H4 (cell line): ENCODE results near the gene CD160. TPM values are rescaled to one million over a fixed set of nuclear protein-coding genes. Genes with fewer than 3 reads are reported as not detected.
"Not testable (repeated sequence)": the region's sequence is repeated elsewhere in the genome, so short reads cannot be mapped to it uniquely, and the experiment has no call there.

ENCODE experiments used
- DNase-seq: peaks from one replicate; pipeline ENCODE4 v3.0.0-alpha.2; 2015; ENCODE audit warnings: low spot score
- total RNA-seq: library from RNA; depleted of rRNA; stranded (reverse); fragments of >200 nt; shearing (Covaris generic); gene quantifications from 2 replicates; pipeline ENCODE4 v1.2.3, GENCODE V29; 2014

CD160 gene
- total RNA-seq, 1 experiment from 2014 or later: not detected

DNA sequence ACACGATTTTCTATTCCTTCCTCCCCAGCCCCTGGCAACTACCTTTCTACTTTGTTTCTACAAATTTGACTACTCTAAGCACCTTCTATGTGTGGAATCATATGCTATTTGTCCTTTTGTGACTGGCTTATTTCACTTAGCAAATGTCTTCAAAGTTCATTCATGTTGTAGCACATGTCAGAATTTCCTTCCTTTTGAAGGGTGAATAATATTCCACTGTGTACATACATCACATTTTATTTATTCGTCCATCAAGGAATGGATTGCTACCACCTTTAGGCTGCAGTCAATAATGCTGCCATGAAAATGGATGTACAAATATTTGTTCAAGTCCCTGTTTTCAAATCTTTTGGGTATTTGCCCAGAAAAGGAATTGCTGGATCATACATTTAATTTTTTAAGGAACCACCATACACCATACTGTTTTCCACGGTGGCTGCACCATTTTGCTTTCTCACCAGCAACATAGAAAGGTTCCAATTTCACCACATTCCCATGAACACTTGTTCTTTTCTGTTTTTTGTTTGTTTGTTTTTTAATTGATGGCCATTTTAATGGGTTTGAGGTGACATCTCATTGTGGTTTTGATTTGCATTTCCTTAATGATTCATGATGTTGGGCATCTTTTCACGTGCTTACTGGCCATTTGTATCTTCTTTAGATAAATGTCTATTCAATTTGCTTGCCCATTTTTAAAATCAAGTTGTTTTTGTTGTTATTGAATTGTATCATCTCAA lies 8.8 kb upstream of the CD160 start:
- no peak for DNase-seq

DNA sequence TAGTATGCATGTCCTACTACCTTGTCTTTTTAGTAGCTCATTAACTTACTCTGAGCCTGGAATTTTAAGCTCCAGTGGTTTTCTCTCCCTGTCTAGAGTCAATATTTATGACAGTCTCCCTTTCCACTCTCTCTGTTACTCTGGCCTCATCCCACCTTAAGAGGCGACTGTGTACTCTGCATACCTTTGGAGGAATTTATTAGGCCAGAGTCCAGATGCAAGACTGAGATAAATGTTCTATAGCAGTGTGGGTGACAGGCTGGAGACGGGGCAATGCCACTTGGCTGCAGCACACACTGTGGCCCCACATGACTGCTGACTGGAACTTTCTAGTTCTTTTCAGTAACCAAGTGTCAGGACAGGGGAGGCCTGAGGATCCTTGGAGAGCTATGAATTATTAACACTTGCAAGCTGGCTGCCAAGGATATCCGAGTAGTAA lies 8.1 kb upstream of the CD160 start:
- DNase-seq: no peak

DNA sequence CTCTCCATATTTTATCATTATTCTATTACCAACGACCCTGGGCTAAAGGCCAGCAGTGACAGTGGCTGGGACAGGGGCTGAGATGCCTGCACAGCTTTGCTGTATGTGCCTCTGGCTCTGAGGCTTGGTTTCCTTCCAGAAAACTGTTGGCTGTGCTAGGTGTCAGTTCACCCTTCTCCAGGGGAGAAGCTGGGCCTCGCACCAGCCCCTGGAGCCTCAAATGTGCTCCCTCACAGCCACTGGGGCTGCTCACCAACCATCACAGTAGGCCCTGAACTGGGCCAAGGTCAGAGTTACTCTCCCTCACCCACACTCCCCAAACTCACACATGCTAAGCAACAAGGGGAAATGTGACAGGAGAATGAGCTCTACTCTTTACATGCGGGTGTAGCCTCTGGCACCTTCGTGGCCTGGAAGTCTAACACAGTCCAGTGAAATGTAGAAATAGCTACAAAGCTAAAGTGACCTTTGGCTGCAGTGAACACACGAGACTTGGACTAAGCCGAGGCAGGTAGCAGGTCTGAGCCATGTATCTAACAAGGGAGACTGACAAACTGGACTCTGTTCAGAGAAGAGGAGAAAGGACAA lies 4.7 kb upstream of the CD160 start:
- DNase-seq: no peak

DNA sequence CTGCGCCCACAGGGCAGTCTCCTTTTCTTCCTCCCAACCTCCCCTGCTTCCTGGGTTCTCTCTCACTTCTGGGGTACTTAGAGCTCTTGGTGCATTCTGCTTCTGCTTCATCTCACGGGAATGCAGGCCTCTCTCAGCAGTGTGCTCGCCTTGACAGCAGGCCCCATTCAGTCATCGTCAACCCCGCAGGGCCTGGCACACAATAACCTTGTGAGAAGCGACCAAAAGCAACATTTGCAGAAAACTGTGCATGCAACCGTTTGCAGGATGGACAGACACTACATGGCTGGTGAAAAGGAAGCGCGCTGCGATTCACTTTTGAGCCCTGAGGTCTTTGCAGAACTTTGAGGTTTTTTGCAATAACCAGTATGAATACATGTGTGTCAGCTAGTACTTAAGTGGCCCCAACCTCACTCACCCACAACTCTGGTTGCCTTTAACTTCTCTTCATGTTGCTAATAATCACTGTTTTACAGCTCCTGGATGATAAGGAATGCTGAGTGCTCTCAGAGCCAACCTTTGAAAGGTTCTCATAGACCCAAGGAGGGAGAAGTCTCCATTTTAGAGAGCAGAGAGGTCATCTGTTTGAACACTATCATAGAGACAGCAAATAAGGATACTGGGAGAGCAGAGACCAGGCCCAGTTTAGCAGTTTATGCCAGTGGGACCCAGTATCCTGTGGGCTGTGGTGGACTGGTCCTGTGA lies 2.5 kb upstream of the CD160 start:
- no peak for DNase-seq

DNA sequence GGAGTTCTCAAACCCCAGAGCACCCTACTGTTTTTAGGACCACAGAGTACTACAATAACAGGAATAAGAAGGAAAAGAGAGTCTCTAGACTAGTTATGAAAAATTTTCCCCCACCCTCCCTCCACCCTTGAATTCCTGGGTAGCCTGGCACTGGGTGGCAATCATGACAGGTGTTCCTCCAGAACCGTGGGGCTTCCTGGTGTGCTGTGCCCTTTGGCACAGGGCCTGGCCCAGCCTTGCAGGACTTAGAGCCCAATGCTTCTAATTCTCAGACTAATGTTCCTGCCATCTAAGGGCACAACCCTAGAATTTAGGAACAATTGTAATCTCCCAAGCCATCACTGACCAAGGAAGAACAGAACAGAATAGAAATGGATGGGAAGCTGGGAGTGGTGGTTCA lies 1.5 kb upstream of the CD160 start:
- DNase-seq: no peak

DNA sequence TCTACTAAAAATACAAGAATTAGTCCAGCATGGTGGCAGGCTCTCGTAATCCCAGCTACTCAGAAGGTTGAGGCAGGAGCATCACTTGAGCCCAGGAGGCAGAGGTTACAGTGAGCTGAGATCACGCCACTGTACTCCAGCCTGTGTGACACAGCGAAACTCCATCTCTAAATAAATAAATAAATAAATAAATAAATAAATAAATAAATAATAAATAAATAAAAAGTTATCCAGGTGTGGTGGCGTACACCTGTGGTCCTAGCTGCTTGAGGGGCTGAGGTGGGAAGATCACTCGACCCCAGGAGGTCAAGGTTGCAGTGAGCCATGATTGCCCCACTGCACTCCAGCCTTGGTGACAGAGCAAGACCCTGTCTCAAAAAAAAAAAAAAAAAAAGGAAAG lies 834 bp upstream of the CD160 start:
- DNase-seq: not testable (repeated sequence)

DNA sequence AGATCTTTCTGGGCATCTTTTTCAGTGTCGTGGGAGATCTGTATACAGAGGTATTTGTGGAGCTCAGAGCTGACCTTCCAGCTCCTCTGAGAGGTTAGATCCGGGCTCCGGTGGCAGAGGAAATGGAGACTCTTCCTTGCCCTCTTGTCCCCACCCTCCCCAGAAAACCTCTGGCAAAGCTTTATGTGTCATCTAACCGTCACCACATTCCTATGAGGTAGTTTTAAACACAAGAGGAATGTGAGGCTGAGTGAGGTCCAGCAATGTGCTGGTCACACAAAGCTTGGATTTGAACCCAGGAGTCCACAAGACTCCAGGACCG lies 1.2 kb downstream of the CD160 start:
- DNase-seq: peak; percentile 58

DNA sequence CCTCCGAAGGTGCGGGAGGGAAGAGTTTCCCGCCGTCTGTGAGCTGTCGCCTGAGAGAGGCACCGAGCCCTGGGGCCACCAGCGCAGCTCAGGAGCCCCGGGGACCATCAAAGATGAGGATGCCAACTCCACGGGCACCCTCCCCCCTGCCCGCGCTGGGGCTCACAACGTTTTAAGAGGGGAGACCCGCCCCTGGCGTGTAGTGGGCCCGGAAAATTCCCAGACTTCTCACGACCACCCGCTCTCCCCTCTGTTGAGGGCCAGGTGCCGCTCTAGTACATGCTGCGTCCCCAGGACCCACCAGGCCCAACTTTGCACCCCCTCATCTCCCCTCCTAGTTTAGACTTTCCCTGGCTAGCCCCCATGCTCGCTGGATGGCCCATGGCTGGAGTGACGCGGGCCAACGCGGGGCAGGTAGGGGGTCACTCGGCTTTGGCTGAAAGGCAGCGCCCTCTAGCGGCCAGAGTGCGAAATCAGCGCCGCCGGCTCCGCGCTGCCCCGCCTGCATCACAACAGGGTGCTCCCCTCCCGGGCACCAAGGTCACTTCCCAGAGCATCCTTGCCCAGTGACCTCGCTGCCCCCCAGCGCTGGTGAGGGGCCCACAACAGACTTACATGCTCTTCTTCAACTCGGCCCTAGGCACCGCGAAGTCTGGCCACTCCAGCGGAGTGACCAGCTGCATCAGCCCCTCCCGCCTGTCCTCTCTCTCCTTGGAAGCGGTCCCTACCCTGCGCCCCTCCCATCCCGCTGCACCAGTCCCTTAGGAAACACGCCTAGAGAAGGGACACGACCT lies 1.8 kb downstream of the CD160 start:
- peak; percentile 48 for DNase-seq

DNA sequence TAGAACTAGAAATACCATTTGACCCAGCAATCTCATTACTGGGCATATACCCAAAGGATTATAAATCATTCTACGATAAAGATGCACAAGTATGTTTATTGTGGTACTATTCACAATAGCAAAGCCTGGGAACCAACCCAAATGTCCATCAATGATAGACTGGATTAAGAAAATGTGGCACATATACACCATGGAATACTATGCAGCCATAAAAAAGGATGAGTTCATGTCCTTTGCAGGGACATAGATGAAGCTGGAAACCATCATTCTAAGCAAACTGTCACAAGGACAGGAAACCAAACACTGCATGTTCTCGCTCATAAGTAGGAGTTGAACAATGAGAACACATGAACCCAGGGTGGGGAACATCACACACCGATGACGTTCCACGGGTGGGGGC lies 6.9 kb downstream of the CD160 start:
- DNase-seq: not testable (repeated sequence)

DNA sequence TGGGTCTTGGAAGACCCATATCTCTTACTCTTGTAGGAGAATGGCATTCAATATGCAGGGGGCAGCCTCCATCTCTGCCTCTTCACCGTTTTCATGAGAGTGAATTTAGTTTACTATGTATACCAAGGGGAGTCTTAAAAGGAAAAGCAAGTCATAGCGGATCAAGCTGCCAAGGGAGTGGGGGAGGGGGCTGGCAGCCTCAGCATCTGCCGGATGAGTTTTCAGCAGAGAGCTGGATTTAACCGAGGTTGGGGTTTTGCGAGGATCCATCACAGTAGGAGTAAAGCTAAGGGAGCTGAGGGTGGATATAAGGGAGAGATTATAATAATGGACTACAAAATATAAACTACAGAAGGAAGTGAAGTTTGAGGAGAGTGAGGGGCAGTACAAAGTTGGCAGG lies 9.9 kb downstream of the CD160 start:
- no peak for DNase-seq

DNA sequence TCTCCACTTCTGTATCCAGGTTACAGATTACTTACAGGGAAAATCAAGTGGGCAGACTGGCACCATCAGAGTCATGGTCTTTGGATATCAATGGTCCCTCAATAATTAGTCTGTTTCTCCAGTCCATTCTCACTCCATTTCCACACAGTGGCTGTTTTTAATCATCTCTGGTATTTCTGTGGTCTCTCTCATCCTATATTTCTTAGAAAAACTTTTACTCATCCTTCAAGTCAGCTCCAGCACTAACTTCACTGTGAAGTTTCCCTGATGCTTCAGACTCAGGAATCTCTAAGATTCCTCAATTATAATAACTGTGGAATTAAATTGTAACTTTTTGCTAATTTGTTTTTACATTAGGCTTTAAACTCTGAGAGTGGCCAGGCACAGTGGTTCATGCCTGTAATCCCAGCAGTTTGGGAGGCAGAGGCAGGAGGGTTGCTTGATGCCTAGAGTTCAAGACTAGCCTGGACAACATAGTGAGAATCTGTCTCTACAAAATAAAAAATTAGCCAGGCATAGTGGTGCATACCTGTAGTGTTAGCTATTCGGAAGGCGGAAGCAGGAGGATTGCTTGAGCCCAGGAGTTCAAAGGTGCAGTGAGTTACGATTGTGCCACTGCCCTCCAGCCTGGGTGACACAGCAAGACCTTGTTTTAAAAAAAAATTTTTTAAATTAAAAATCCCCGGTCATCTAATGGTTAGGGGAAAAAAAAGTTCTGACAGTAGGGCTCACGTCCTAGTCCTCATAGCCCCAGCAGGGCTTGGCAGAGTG lies 10.6 kb downstream of the CD160 start:
- no peak for DNase-seq

DNA sequence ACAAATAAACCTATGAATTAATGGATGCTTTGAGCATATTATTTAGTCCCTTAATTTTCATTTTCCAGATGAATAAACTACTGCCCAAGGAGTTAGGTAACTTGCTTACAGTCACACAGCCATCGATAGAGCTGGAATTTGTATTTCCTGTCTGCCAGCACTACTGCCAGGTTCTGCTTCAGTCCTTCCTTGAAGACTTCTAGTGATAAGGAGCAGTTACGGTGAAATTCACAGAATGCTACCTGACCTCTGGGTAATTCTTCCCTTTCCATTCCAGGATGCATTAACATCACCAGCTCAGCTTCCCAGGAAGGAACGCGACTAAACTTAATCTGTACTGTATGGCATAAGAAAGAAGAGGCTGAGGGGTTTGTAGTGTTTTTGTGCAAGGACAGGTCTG lies 11.2 kb downstream of the CD160 start:
- no peak for DNase-seq

DNA sequence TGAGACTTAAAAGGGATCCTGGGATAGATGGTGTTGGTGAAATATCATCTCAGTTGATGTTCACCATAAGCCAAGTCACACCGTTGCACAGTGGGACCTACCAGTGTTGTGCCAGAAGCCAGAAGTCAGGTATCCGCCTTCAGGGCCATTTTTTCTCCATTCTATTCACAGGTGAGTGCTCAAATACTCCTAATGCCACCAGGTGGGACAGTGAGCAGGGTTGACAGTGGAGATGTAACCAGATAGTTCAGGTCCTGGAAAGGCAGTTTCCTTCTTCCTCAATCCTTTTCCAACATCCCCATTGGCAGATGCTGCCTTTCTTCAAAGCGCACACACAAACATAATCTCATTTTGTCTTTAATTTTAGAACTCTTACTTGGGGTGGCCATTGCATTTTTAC lies 11.6 kb downstream of the CD160 start:
- no peak for DNase-seq

DNA sequence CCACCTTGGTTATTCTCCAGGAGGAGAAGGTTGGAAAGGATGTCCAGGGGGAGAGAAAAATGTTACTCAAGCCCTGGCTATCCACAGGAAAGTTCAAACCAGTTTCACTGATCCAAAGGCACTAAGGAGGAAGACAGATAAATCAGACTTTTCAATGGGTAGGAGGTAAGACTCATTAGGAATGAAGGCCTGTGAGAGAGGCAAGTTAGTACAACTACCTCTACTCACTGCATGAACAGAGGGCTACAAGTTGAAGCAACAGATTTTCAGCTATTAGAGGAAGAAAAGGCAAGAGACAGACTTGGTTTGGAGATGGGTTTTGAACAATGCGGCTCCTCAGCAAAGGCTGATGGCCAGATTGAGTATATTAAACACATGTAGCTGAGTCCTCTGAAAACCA lies 16.9 kb downstream of the CD160 start:
- DNase-seq: no peak

DNA sequence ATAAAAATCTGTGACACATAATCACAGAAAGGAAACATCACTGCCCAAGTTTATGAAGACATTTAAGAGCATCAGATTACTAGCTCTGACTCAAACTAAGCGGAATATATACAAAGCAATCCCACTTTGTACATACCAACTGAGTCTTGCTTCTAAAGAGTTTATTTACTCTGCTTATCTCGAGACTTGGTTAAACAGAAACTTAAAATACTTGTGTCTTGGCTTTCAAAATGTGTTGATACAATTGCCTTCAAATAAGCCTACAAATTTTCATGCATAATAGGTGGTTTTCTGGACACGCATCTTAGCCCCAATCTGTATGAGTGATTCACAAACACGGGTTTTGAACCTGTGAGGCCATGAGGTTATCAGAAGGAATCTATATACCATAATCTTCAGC lies 21.0 kb downstream of the CD160 start:
- DNase-seq: peak; percentile 84

DNA sequence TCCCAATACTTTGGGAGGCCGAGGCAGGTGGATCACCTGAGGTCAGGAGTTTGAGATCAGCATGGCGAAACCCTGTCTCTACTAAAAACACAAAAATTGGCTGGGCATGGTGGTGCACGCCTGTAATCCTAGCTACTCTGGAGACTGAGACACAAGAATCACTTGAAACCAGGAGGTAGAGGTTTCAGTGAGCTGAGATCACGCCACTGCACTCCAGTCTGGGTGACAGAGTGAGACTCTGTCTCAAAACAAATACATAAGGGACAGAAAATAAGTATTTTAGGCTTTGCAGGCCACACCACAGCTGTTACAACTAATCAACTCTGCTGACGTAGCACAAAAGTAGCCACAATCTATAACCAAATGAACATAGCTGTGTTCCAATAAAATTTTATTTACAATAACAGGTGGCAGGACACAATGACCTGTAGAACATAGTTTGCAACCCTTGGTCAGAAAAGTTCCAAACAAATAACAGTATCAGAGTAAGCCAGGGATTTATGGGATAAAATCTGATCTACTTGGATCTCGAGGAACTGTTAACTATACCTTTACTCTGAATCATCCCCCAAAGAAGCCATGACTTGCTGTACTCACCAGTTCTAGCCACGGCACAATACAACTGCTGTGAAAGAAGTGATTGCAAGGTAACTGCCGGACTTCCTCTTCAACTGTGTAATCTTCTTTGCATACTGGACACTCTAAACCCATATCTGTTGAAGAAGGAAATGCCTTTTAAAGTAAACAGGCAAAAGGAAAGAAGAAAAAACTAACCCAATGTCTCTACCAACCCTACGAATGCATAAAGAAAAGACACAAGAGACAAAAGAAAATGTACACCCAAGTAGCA lies 28.3 kb downstream of the CD160 start:
- no peak for DNase-seq

DNA sequence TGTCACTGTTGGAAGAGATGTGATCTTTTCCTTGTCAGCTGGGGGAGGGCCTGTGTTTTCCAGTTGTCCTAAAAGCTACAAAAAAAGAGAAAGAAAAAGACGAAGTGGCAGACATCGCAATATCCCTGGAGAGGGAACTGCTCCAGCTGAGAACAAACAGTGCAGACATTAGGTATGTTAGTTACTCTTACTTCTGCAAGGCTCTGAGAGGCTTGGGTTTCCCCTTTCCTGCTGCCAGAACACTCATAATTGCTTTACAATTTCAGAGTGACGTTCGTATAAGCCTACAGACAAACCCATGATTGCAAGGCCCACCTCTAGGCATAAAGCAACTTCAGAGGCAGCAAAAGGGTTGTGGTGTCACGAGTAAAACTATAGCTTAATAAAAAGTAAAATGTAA lies 31.1 kb downstream of the CD160 start:
- DNase-seq: no peak

DNA sequence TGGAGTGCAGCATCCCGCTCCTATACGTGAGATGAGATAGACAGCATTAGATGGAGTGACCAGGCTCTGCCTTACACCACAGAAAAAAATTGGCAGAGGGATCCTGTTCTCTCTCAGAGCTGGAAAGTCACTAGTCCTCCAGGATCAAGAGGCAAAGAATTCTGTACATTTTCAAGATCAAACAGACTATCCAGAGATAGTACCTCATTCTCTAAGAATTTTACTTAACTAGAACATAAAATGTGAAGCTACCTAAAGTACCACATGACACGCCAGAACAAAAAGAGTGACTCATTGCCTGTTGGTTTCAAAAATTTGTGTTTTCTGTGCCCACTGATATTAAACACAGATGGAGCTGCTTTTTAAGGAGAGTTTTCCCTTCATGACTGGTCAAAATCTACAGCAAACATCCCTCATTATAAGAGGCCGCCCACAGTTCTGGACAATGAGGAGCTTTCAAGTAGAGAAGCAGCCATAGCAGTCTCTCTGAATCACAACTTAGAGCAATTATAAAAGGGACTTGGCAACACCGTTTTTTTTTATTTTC lies 32.3 kb downstream of the CD160 start:
- DNase-seq: peak; percentile 70

DNA sequence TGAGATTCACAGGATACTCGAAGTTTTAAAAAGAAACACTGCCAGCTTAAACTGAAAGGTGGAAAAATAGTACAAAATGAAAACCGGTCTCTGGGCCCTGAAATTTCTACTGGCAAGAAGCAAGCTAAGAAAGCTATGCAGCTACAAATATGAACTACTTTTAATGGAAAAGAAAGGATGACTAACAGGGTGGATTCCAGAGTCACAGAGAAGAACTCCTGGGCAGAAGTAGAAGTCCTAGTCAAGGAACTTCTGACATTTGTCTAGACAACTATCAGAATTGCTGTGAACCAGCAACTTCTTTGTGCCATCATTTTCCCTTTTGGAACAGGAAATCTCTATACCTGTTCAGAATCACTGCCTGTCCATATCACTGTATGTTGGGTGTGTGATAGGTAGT lies 38.1 kb downstream of the CD160 start:
- no peak for DNase-seq

DNA sequence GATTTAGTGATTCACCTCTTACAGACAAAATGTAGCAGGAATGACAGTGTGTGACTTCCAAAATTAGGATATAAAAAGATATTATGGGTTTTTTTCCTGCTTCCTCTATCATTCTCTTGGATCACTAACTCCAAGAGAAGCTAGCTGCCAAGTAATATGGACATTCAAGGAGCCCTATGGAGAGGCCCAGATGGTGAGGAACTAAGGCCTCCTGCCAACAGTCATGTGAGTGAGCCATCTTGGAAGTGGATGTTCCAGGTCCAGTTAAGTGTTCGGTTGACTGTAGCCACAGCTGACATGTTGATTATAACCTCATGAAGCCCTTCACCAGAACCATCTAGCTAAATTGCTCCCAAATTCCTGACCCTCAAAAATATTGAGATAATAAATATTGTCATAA lies 38.8 kb downstream of the CD160 start:
- DNase-seq: no peak
